Activated B cell treated with CpG ODN at 0.5 μM for 24 hours (primary cell): ENCODE results near the gene COX17. TPM values are rescaled to one million over a fixed set of nuclear protein-coding genes. Genes with fewer than 3 reads are reported as not detected.

Experiments
- ATAC-seq: fragments of 200-7000 bp; cut with Tn5 transposase; one replicate; pipeline ENCODE4 v1.10.0; 2021; ENCODE audit warnings: low read depth, mild to moderate bottlenecking, moderate library complexity
- CTCF ChIA-PET: fragments of 350-600 bp; sonication (Branson Sonifier 250); formaldehyde crosslinking; loops from one replicate; lab custom pipeline; 2021; ENCODE audit warnings: antibody characterized with exemption; lab: Charles Lee
- POLR2A ChIA-PET: fragments of 350-600 bp; sonication (Branson Sonifier 250); formaldehyde crosslinking; loops from one replicate; lab custom pipeline; 2021; ENCODE audit warnings: antibody characterized with exemption; lab: Charles Lee
- DNase-seq: peaks from one replicate; pipeline ENCODE4 v3.0.0; 2022
- H3K27ac Mint-ChIP-seq: one replicate; pipeline ENCODE4 v1.8.0; 2020; ENCODE audit warnings: mixed read lengths
- H3K27me3 Mint-ChIP-seq: one replicate; pipeline ENCODE4 v1.8.0; 2021; ENCODE audit warnings: mixed read lengths
- H3K36me3 Mint-ChIP-seq: one replicate; pipeline ENCODE4 v1.8.0; 2021; ENCODE audit warnings: low read depth, mixed read lengths
- H3K4me1 Mint-ChIP-seq: one replicate; pipeline ENCODE4 v1.8.0; 2021; ENCODE audit warnings: mixed read lengths
- H3K4me3 Mint-ChIP-seq: one replicate; pipeline ENCODE4 v1.8.0; 2020; ENCODE audit warnings: mild to moderate bottlenecking, mixed read lengths
- H3K9me3 Mint-ChIP-seq: one replicate; pipeline ENCODE4 v1.8.0; 2020; ENCODE audit warnings: mixed read lengths
- intact Hi-C: fragments of 100-400 bp; cut with micrococcal nuclease; formaldehyde crosslinking; loops from one replicate; pipeline ENCODE4 v1.15.1; 2024
- total RNA-seq: library from RNA; stranded (reverse); gene quantifications from 2 replicates; pipeline ENCODE4 v1.2.3, GENCODE V29; 2022
- TF ChIP-seq, protein P1 (sequence below): fragments of 200-600 bp; IDR thresholded peaks from one replicate; pipeline ENCODE4 v1.8.0; 2022; ENCODE audit warnings: antibody characterized with exemption, mild to moderate bottlenecking

The COX17 gene
- total RNA-seq, 1 donor from 2014 or later, result 58.8 TPM

DNA sequence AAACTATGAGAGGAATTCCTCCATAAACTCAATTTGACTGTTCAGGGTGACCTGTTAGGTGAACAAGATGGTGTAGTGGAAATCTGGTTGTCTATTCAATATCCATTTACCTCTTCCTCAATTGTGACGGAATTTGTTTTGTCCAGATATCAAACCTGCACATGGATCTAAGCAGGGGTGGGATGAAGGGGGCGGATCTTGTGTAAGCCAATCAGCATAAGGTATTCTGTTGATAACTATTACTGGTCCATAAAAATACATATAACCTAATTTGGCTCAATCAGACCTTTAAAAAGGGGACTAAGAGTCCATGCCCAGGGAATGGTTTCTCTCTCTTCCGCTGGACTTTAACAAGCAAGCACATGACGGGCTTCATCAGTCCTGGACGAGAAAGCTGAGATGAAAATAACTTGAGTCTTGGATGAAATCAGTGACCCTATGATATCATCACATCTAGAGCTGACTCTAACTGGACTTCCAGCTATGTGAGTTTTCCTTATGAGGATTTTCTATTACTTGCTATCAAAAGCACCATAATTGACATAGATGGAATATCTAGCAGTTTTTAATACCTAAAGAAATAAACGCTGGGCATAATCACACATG, 11.1 kb downstream of the COX17 start:
- Mint-ChIP-seq H3K4me3 (no peak overlapping the region), H3K27ac (peak overlapping the region; percentile 75), H3K9me3 (no peaks in the 10 kb centered on the region), H3K4me1 (peaks cover 66% of the 10 kb centered on the region), H3K27me3 (no peaks in the 10 kb centered on the region), H3K36me3 (peaks cover 40% of the 10 kb centered on the region)
- no peak for ATAC-seq
- ChIA-PET POLR2A (interaction anchor here (0.6 to 4.1 kb wide), 5 partner anchors 10 to 122 kb away, joined by 3 to 20 read pairs (median 6); partner anchors contain the start of genes ADPRH, CD80 and COX17), CTCF (interaction anchor here (1.0 kb wide), 1 partner anchor 15 kb away, joined by 5 read pairs; no protein-coding TSS in a partner anchor)
- TF ChIP-seq, protein P1, sequence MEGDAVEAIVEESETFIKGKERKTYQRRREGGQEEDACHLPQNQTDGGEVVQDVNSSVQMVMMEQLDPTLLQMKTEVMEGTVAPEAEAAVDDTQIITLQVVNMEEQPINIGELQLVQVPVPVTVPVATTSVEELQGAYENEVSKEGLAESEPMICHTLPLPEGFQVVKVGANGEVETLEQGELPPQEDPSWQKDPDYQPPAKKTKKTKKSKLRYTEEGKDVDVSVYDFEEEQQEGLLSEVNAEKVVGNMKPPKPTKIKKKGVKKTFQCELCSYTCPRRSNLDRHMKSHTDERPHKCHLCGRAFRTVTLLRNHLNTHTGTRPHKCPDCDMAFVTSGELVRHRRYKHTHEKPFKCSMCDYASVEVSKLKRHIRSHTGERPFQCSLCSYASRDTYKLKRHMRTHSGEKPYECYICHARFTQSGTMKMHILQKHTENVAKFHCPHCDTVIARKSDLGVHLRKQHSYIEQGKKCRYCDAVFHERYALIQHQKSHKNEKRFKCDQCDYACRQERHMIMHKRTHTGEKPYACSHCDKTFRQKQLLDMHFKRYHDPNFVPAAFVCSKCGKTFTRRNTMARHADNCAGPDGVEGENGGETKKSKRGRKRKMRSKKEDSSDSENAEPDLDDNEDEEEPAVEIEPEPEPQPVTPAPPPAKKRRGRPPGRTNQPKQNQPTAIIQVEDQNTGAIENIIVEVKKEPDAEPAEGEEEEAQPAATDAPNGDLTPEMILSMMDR, result no peak
- DNase-seq, result no peak
- intact Hi-C loops, result loop anchor here (1.0 kb wide), 2 partner anchors 11 to 28 kb away; partner anchors contain the start of gene COX17

DNA sequence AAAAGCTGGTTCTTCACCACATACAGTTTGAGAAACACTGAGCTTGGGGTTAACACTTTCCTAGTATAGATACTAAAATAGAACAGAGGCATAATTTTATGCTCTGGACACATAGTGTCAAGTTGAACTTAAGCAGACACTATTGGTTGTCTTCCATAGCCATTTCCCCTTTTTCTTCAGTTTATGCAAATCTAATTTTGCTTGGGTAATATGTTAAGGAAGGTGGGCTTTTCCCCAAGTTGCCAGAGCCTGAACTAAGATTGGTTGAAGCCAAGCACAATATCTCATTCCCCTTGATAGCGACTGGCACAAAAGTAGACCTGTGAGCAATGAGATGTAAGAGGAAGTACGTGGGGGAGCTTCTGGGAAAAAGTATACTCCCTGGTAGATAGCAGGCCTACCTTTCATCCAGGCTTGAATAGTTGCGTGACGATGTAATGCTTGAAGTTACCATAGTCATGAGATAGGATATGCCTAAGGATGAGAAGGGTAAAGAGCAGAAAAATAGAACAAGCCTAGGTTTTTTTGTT, 12.3 kb downstream of the COX17 start:
- ATAC-seq (peak; percentile 77), DNase-seq (no peak)
- Mint-ChIP-seq H3K27me3 (no peaks in the 10 kb centered on the region), H3K27ac (peak overlapping the region; percentile 75), H3K4me1 (peaks cover 67% of the 10 kb centered on the region), H3K36me3 (peaks cover 28% of the 10 kb centered on the region), H3K4me3 (peak overlapping the region; percentile 2), H3K9me3 (no peaks in the 10 kb centered on the region)
- intact Hi-C loops, result loop anchor here (1.0 kb wide), 3 partner anchors 12 to 37 kb away; partner anchors contain the start of gene COX17
- TF ChIP-seq, protein P1, result no peak
- CTCF ChIA-PET, result no interaction called here
- POLR2A ChIA-PET, result interaction anchor here (0.9 to 4.1 kb wide), 5 partner anchors 11 to 126 kb away, joined by 3 to 20 read pairs (median 5); partner anchors contain the start of genes CD80 and COX17

DNA sequence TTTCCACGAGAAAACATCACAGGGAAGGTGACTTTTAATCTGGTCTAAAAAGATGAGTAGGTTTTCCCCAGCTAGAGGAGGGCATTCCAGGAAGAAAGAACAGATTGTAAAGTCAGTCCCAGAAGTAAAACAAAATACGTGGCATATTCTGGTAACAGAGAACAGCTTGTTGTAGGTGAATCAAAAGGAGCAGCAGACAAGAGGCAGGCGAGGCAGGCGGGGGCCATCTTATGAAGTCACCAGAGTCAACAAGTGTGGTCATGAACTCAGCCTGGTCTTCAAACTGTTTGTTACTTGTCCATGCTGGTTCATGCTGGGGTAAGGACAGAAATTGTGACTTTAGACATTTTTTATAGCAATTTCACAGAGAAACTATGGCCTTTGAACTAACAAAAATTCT, 12.8 kb downstream of the COX17 start:
- peaks cover 30% of the 10 kb centered on the region for H3K36me3 Mint-ChIP-seq
- H3K4me3 Mint-ChIP-seq, result peak overlapping the region; percentile 2
- peak overlapping the region; percentile 75 for H3K27ac Mint-ChIP-seq
- H3K27me3 Mint-ChIP-seq, result no peaks in the 10 kb centered on the region
- TF ChIP-seq, protein P1, result no peak
- POLR2A ChIA-PET, result interaction anchor here (0.9 to 4.1 kb wide), 6 partner anchors 9 to 125 kb away, joined by 3 to 20 read pairs (median 6); partner anchors contain the start of genes CD80 and COX17
- DNase-seq, result no peak
- intact Hi-C loops, result loop anchor here (1.0 kb wide), 1 partner anchor 36 kb away; no protein-coding TSS in a partner anchor
- CTCF ChIA-PET, result interaction anchor here (1.2 kb wide), 1 partner anchor 9 kb away, joined by 3 read pairs; no protein-coding TSS in a partner anchor
- H3K9me3 Mint-ChIP-seq, result no peaks in the 10 kb centered on the region
- H3K4me1 Mint-ChIP-seq, result peaks cover 64% of the 10 kb centered on the region
- no peak for ATAC-seq

DNA sequence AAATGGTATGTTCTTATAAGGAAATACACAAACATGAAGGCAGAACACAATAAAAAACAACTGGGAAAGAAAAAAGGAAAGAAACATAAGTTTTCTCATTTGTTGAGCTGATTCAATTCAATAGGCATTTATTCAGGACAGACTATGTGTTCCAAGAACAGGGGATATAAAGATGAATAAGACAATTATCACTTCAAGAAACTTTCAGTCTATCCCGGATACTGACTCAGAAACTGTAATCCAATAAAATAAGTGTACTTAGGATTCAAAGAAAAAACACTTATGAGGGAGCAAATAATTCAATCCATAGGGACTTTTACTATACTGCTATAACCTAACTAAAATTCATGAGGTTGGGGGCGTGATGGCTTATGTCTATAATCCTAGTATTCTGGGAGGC, 13.3 kb downstream of the COX17 start:
- Mint-ChIP-seq H3K9me3 (no peaks in the 10 kb centered on the region), H3K27ac (peak overlapping the region; percentile 75), H3K4me3 (no peak overlapping the region), H3K36me3 (peaks cover 26% of the 10 kb centered on the region), H3K27me3 (no peaks in the 10 kb centered on the region), H3K4me1 (peaks cover 62% of the 10 kb centered on the region)
- TF ChIP-seq, protein P1, result no peak
- intact Hi-C loops, result loop anchor here (1.0 kb wide), 1 partner anchor 36 kb away; no protein-coding TSS in a partner anchor
- DNase-seq (no peak), ATAC-seq (no peak)
- CTCF ChIA-PET, result interaction anchor here (1.1 to 1.2 kb wide), 2 partner anchors 10 to 133 kb away, joined by 3 read pairs; no protein-coding TSS in a partner anchor
- POLR2A ChIA-PET, result interaction anchor here (1.2 to 4.1 kb wide), 6 partner anchors 9 to 166 kb away, joined by 5 to 20 read pairs (median 8); partner anchors contain the start of genes ADPRH, COX17 and TIMMDC1
